NCI-H748 treated with DMSO at 0.1 percent for 48 hours (cell line): ENCODE results near the gene DNAJC30.
"Not testable (repeated sequence)": the region's sequence is repeated elsewhere in the genome, so short reads cannot be mapped to it uniquely, and the experiment has no call there.

ENCODE experiments used
- DNase-seq: peaks from one replicate; lab custom pipeline; 2025; lab: John Stamatoyannopoulos, UW

Gene DNAJC30

GRCh38 chr7:73680501-73680900 lies 2.8 kb downstream of the DNAJC30 start:
- DNase-seq = no peak

DNA sequence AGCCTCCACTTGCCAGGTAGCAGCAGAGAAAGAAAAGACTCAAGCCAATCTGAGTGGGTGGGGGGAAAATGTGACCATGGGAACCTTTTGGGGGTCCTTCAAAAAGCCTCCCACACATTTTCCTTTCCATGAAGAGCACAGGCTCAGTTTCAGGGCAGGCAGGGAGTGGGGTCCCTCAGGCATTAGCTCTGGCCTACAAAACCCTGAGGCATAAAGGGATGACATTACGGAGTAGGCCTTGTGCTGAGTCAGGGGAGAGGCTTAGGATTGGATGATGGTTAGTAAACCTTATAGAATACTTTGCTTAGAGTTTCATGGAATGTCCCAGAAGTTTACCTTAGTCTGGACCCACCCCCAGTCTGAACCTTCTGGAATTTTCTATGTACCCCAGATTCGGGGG lies 3.5 kb downstream of the DNAJC30 start:
- no peak for DNase-seq

DNA sequence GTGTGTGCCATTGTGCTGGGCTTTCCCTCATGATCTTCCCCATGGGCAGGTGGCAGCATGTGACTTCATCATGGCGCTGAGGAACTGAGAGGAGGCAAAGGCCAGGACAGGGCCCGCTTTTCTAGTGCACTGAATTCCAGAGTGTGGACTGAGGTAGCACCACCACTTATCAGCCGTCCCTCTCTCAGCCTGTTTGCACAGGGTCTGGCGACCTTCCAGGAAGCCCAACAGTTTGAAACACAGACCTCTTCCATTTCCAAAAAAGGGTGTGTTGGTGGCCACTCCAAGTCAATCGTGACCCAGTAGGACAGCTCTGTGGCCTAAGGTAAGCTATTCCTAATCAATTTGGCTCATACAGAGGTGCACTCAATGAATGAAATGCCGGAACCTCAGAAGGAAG lies 4.4 kb downstream of the DNAJC30 start:
- no peak for DNase-seq

GRCh38 chr7:73676062-73676461 lies 7.2 kb downstream of the DNAJC30 start:
- not testable (repeated sequence) for DNase-seq

- DNase-seq = no peak
Measured at GRCh38 chr7:73674468-73675124, 8.7 kb downstream of the DNAJC30 start.

GRCh38 chr7:73671857-73672445 lies 11.3 kb downstream of the DNAJC30 start:
- no peak for DNase-seq

DNA sequence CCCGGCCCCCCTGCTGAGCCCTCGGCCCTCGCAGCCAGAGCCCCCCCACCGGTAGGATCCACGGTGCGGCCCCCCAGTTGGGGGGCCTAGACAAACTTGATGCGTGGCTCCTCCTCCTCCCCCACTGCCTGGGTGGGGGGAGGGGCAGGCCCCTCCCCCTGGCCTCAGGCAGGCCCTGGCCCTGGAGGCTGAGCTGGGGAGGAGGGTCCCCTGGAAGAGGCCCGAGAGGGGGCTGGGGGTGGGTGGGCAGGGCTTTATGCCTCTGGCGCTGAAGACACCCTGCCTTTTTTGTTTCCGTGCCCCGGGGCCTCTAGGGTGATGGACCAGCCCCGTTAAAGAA lies 12.0 kb downstream of the DNAJC30 start:
- DNase-seq = no peak

GRCh38 chr7:73669858-73670385 lies 13.3 kb downstream of the DNAJC30 start:
- no peak for DNase-seq

DNA sequence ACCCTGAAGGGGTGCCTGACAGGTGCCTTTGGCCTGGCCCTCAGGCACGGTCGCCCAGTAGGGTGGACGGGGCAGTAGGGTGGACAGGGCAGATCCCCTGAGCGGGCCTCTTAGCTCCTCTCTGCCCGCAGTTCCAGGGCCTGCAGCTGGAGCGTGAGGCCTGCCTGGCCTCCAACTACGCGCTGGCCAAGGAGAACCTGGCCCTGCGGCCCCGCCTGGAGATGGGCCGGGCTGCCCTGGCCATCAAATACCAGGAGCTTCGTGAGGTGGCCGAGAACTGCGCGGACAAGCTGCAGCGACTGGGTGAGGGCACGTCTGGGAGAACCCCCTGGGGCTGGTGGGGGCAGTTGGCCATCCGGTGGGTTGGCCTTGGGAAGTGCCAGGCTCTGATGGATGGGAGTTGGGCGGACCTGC lies 14.0 kb downstream of the DNAJC30 start:
- no peak for DNase-seq

DNA sequence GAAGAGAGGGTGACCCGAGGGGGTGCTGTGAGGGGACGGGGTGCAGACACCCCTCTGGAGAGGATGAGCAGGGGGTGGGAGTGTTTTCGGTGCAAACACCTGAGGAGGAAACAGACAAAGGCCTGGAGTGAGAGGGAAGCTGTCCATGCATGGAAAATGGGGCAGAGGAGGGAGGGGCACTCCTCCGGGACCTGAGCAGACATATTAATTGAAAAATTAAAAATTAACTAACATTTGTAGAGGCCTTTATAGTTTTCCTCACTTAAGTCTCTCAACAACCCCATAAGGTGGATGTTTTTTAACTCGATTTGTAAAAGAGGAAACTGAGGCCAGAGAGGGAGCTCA lies 14.4 kb downstream of the DNAJC30 start:
- no peak for DNase-seq

DNA sequence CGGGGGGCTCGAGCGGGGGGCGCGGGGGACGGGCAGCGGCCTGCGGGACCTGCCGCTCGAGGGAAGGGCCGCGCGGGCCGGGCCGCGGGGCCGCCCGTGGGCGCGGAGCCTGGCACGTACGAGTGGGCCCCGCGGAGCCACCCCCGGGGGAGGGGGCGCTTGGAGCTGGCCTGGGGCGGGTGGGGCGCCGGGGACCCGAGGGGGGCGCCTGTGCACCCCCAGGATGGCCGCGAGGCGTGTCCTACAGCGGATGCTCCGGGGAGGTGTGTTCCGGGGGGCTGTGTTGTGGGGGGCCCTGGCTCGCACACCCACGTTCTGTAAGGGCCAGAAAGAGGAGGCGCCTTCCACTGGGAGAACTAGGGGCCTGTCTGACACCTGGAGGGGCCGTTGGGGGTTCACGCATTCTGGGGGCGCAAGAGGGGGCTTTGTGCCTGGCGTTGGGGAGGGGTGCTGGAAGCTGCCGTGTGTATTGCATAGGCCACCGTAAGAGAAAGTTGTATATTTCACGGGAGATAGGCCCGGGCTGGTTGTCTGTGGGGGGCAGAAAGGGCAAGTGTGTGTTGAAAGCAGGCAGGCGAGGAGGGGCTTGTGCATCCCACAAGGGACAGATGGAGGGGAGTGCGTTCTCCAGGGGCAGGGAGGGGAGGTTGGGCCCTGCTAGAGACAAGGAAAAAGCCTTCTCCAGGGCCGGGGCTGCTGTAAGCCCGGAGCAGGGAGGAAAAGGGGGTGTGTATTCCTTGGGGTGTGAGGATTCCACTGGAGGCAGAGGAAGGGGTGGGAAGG lies 15.0 kb downstream of the DNAJC30 start:
- DNase-seq = no peak

GRCh38 chr7:73667344-73668102 lies 15.7 kb downstream of the DNAJC30 start, which contains the start of gene VPS37D:
VPS37D (plus strand) TSS chr7:73667831; CDS start chr7:73667959, 128 bp downstream.
- DNase-seq = peak; percentile 76

DNA sequence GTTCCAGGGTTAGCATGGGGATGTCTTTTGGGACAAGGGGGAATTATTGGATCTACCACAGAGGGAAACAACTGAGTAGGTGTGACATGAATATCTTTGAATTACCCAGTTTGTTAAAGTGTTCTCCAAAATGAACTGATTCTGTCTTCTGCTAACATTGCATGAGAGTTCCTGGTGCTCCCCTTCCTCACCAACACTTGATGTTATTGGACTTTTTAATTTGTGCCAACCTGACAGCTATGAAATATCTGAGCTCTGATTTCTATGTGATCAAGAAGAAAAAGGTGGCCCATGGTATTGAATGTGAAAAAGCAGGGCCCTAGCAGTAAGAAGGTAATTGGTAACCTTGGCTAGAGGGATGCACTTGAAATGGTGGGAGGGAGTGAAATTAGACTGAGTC lies 20.2 kb downstream of the DNAJC30 start:
- DNase-seq = no peak

GRCh38 chr7:73660594-73660993 lies 22.7 kb downstream of the DNAJC30 start:
- not testable (repeated sequence) for DNase-seq

- DNase-seq = no peak
Measured at GRCh38 chr7:73659983-73660382, 23.3 kb downstream of the DNAJC30 start.

DNA sequence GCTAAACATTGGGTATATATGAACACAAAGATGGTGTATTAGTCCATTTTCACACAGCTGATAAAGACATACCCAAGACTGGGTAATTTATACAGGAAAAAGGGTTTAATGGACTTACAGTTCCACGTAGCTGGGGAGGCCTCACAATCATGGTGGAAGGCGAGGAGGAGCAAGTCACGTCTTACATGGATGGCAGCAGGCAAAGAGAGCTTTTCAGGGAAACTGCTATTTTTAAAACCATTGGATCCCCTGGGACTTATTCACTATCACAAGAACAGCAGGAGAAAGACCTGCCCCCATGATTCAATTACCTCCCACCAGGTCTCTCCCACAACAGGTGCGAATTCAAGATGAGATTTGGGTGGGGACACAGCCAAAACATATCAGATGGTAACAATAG lies 27.9 kb downstream of the DNAJC30 start:
- DNase-seq = not testable (repeated sequence)

DNA sequence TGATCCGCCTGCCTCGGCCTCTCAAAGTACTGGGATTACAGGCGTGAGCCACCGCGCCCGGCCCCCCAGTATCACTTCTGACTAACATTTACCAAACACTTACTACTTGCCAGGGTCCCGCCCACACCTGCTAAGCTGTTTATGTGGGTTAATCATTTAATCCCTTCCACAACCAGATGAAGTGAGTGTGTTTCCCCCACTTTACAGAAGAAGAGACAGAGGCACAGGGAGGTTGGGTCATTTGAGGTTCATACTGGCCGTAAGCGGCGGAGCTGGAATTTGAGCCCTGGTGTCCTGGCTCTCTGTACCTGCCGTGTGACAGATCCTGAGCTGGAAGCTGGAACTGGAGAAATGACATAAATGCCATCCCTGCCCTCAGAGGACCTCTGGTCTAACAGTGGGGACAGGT lies 30.7 kb downstream of the DNAJC30 start:
- no peak for DNase-seq

- no peak for DNase-seq
Measured at GRCh38 chr7:73650524-73650923, 32.7 kb downstream of the DNAJC30 start.

GRCh38 chr7:73649576-73649975 lies 33.7 kb downstream of the DNAJC30 start:
- no peak for DNase-seq

- DNase-seq = no peak
Measured at GRCh38 chr7:73648593-73649332, 34.5 kb downstream of the DNAJC30 start.

GRCh38 chr7:73647725-73648592 lies 35.3 kb downstream of the DNAJC30 start:
- DNase-seq = no peak
